NCI-H2081 (cell line): ENCODE results near the gene NMUR1.

Experiments
- DNase-seq, 2 experiments: peaks; one replicate each; lab custom pipeline; 2025; lab: John Stamatoyannopoulos, UW

The NMUR1 gene

GRCh38 chr2:231554327-231554726 is 24.1 kb upstream of the NMUR1 start:
- DNase-seq = no peak

- DNase-seq = no peak
Measured at GRCh38 chr2:231552752-231553151, 22.5 kb upstream of the NMUR1 start.

- DNase-seq = no peak
Measured at GRCh38 chr2:231549446-231550239, 19.4 kb upstream of the NMUR1 start.

GRCh38 chr2:231548752-231549151 is 18.5 kb upstream of the NMUR1 start:
- no peak for DNase-seq

- DNase-seq = no peak
Measured at GRCh38 chr2:231547315-231548110, 17.3 kb upstream of the NMUR1 start.

- DNase-seq = no peak
Measured at GRCh38 chr2:231546014-231546715, 15.9 kb upstream of the NMUR1 start.

- no peak for DNase-seq
Measured at GRCh38 chr2:231545105-231545902, 15.1 kb upstream of the NMUR1 start.

GRCh38 chr2:231542136-231542535 is 11.9 kb upstream of the NMUR1 start:
- DNase-seq = no peak

- peak in 1 of 2 experiments; percentile 5 for DNase-seq
Measured at GRCh38 chr2:231541645-231542044, 11.4 kb upstream of the NMUR1 start.

- DNase-seq = no peak
Measured at GRCh38 chr2:231539991-231540390, 9.7 kb upstream of the NMUR1 start.

- no peak for DNase-seq
Measured at GRCh38 chr2:231535961-231536360, 5.7 kb upstream of the NMUR1 start.

- DNase-seq = no peak
Measured at GRCh38 chr2:231533777-231534125, 3.5 kb upstream of the NMUR1 start.

- DNase-seq = no peak
Measured at GRCh38 chr2:231533086-231533776, 3.0 kb upstream of the NMUR1 start.

- DNase-seq = no peak
Measured at GRCh38 chr2:231532756-231533035, 2.5 kb upstream of the NMUR1 start.

- no peak for DNase-seq
Measured at GRCh38 chr2:231531883-231532755, 1.9 kb upstream of the NMUR1 start.

GRCh38 chr2:231531466-231531865 is 1.2 kb upstream of the NMUR1 start:
- DNase-seq = no peak

GRCh38 chr2:231528636-231529030 is 1.6 kb downstream of the NMUR1 start:
- DNase-seq = no peak

- DNase-seq = no peak
Measured at GRCh38 chr2:231527955-231528635, 2.1 kb downstream of the NMUR1 start.

GRCh38 chr2:231527091-231527395 is 3.2 kb downstream of the NMUR1 start:
- DNase-seq = no peak
